Mucosa of rectum (tissue), 2 donors: ENCODE results near the gene SH3GL3.

Experiments
- H3K27ac ChIP-seq, 2 donors: one replicate each; pipeline ENCODE4 v1.7.0; 2013; ENCODE audit warnings: inconsistent platforms in 2 of 2, low read depth in 2 of 2, low read length in 2 of 2
- H3K27me3 ChIP-seq, 2 donors: one replicate each; pipeline ENCODE4 v1.7.0; 2013; ENCODE audit warnings: low read length in 2 of 2; ENCODE audit not compliant: control insufficient read depth in 2 of 2, insufficient read depth in 2 of 2
- H3K36me3 ChIP-seq, 2 donors: one replicate each; pipeline ENCODE4 v1.7.0; 2013; ENCODE audit warnings: low read length in 2 of 2; ENCODE audit not compliant: control insufficient read depth in 2 of 2, insufficient read depth in 2 of 2
- H3K4me1 ChIP-seq, 2 donors: one replicate each; pipeline ENCODE4 v1.7.0; 2013; ENCODE audit warnings: low read length in 2 of 2, mild to moderate bottlenecking in 1 of 2; ENCODE audit not compliant: control insufficient read depth in 2 of 2, insufficient read depth in 2 of 2
- H3K4me3 ChIP-seq, 2 donors: one replicate each; pipeline ENCODE4 v1.7.0; 2013; ENCODE audit warnings: low read length in 2 of 2
- H3K9ac ChIP-seq, 2 donors: one replicate each; pipeline ENCODE4 v1.7.0; 2013; ENCODE audit warnings: low read length in 2 of 2, low read depth in 1 of 2, mild to moderate bottlenecking in 1 of 2
- H3K9me3 ChIP-seq, 2 donors: one replicate each; pipeline ENCODE4 v1.7.0; 2013; ENCODE audit warnings: low read length in 2 of 2; ENCODE audit not compliant: control insufficient read depth in 2 of 2
- donor health status: healthy.
- donor health status: Normal muscosa, but diverticular disease.

The SH3GL3 gene

DNA sequence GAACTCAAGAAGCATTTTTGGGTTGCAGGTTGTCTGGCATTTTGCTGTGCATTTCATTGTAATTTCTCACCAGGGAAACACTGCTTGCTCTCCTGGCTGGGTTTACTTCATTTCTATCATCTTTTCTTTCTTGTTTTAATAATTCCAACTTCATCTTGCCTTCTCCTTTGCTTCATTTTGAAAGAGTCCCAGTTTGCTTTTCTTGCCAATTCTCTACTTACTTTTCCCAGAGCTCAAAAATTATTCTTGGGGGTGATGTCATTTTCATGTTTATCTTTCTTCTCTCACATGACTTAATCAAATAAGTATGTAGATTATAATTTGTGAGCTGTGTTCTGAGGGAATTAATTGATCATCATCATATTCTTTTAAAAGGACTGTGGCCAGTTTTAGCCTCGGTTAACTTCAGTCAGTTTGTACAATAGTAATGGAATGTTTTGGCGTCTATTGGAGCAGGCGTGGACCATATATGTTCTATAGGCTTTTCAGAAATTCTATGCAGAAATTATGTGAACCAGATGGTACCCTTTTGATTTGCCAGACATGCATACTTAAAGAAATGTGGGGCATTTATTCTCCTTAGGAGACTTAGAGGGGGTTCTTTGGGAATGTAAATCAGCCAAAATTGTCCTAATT is 30.1 kb downstream of the SH3GL3 start:
- Histone ChIP-seq H3K9ac (no peak overlapping the region), H3K9me3 (no peaks in the 10 kb centered on the region), H3K4me3 (no peak overlapping the region), H3K27me3 (no peaks in the 10 kb centered on the region), H3K4me1 (no peaks in the 10 kb centered on the region), H3K27ac (no peak overlapping the region), H3K36me3 (no peaks in the 10 kb centered on the region)

DNA sequence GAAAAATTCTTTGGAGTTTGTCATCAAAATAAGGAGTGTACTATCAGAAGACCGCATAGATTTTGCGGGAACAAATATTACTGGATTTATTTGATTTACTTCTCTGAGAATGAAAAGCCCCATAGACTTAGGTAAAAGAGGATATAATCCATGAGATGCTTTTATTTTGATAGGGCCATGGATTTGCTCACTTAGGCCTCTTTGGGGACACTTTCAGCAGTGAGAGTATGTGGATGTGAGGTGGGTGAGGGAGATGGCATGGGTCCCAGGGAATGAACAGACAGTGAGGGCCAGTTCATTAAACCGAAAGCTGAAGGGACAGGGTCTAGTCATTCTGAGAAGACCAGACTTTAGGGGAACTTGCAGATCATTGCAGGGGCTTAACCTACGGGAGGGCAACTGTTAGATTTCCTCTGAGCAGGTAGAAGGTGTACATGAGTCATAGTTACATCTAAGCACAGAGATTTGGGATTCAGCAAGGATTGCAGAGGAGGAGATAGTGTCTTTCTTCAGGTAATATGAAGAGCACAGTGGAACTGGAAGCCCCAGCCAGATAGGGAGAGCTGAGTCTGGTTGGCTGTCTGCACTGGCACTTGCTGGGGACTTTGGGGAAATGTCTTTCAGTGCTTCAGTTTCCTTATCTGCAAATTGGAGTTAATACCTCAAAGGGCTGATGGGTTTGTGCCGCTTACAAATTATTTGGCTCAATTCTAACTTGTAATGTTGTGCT is 30.8 kb downstream of the SH3GL3 start:
- Histone ChIP-seq H3K27ac (no peak overlapping the region), H3K4me3 (no peak overlapping the region), H3K27me3 (no peaks in the 10 kb centered on the region), H3K4me1 (no peaks in the 10 kb centered on the region), H3K9me3 (no peaks in the 10 kb centered on the region), H3K9ac (no peak overlapping the region), H3K36me3 (no peaks in the 10 kb centered on the region)

DNA sequence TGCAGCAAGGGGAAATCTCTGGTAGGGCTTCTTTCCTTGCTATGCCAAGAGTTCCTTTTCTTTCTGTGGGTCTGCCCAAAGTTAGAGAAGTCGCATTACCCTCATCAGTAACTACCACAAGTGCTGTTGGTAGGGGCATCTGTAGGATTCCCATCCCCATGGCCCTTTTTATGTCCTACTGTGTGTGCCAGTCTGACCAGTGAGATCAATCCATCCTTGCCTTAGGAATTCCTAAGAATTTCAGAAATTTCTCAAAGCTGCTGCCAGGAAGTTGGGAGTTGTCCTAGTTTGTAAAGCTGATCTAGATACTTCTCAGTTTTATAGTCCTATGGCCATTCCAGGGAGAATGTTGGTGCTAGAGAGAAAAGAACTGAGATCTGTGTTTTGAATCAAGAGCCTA is 36.5 kb downstream of the SH3GL3 start:
- H3K27me3 ChIP-seq: no peaks in the 10 kb centered on the region
- H3K36me3 ChIP-seq: no peaks in the 10 kb centered on the region
- H3K4me1 ChIP-seq: no peaks in the 10 kb centered on the region
- H3K27ac ChIP-seq: no peak overlapping the region
- no peaks in the 10 kb centered on the region for H3K9me3 ChIP-seq
- H3K4me3 ChIP-seq: no peak overlapping the region
- H3K9ac ChIP-seq: no peak overlapping the region

DNA sequence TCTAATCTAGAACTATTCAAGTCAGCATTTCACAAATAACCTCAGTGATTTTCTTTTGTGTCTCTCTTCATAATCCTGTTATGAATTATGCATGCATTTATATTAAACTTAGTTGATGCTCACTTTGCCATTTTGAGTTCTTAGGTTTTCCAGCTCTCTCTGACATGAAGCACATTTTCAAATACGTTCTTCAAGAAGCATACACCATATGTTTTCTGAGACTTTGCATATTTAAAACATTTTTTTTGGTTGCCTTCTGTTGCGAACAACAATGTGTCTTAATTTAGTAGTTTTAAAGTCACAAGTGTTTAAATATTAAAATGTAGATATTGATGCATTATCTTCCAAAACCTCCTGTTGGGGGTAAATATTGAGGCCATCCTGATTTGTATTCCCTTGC is 37.5 kb downstream of the SH3GL3 start:
- Histone ChIP-seq H3K27ac (no peak overlapping the region), H3K27me3 (no peaks in the 10 kb centered on the region), H3K4me3 (no peak overlapping the region), H3K36me3 (no peaks in the 10 kb centered on the region), H3K9me3 (no peaks in the 10 kb centered on the region), H3K9ac (no peak overlapping the region), H3K4me1 (no peaks in the 10 kb centered on the region)

DNA sequence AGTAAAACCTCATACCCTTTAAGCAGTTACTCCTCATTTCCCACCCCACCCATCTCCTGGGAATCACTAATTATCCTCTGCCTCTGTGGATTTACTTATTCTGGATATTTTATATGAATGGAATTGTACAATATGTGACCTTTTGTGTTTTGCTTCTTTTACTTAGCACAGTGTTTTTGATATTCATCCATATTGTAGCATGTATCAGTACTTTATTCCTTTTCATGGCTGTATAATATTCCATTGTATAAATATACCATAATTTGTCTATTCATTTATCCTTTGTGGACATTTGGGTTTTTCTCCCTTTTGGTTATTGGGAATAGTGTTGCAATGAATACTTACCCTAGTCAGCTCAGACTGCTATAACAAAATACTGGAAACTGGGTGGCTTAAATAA is 39.2 kb downstream of the SH3GL3 start:
- no peak overlapping the region for H3K27ac ChIP-seq
- no peak overlapping the region for H3K4me3 ChIP-seq
- no peaks in the 10 kb centered on the region for H3K9me3 ChIP-seq
- no peaks in the 10 kb centered on the region for H3K4me1 ChIP-seq
- H3K27me3 ChIP-seq: peaks cover 0 to 2% of the 10 kb centered on the region in 2 donors
- H3K9ac ChIP-seq: no peak overlapping the region
- H3K36me3 ChIP-seq: no peaks in the 10 kb centered on the region

DNA sequence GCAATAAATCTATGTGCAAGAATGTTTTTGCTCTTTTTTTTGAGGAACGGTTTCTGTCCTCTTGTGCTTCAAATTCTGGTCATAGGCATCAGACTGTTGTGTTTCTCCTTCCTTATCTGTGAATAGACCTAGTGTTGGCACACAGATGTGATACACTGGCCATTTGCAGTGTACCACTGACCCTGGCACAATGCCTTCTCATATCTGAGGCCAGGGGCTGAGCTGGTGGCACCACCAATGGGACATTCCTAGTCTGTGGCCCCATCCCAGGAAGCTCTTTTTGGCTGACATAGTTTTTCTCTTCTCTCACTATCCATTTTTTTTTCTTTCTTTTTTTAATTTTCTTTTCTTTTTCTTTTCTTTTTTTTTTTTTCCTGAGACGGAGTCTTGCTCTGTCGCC is 40.4 kb downstream of the SH3GL3 start:
- no peak overlapping the region for H3K4me3 ChIP-seq
- H3K36me3 ChIP-seq: no peaks in the 10 kb centered on the region
- no peaks in the 10 kb centered on the region for H3K4me1 ChIP-seq
- no peak overlapping the region for H3K9ac ChIP-seq
- H3K9me3 ChIP-seq: no peaks in the 10 kb centered on the region
- H3K27ac ChIP-seq: no peak overlapping the region
- H3K27me3 ChIP-seq: peaks cover 0 to 4% of the 10 kb centered on the region in 2 donors

DNA sequence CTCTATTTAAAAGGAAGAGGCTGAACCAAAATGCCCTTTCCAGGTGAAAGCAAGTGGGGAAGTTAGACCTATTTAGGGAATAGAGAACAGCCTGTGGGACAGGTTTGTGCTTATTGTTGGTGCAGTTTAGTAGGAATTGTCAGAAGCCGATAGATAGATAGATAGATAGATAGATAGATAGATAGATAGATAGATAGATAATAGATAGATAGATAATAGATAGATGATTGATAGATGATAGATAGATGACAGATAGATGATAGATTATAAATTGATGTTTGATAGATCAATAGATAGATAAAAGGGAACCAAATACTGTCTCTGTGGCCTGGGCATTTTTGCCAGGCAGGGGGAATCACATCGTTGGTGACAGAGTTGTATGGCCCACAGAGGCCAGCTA is 42.5 kb downstream of the SH3GL3 start:
- Histone ChIP-seq H3K36me3 (no peaks in the 10 kb centered on the region), H3K27ac (no peak overlapping the region), H3K27me3 (peaks cover 0 to 4% of the 10 kb centered on the region in 2 donors), H3K9ac (no peak overlapping the region), H3K4me1 (no peaks in the 10 kb centered on the region), H3K9me3 (no peaks in the 10 kb centered on the region), H3K4me3 (no peak overlapping the region)

DNA sequence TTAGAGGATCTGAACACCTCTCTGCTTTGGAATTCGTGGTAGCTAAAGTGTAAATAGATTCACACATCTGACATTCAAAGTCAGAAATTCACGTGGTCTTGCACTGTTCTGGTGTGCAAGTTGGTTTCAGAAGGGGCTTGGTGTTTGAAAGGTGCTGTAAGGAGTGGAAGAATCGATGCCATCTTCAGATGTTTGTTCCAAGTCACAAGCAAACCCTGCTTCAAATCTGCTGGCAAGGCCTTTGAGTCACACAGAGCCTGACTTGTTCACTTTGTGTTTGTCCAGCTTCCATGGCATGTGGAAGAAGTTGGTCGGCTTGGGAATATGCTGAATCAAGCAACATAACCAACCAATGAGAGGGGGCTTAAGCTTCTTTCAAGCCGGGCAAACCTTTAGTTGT is 44.3 kb downstream of the SH3GL3 start:
- Histone ChIP-seq H3K9me3 (no peaks in the 10 kb centered on the region), H3K4me1 (no peaks in the 10 kb centered on the region), H3K9ac (no peak overlapping the region), H3K27me3 (peaks cover 0 to 4% of the 10 kb centered on the region in 2 donors), H3K36me3 (no peaks in the 10 kb centered on the region), H3K27ac (no peak overlapping the region), H3K4me3 (no peak overlapping the region)

DNA sequence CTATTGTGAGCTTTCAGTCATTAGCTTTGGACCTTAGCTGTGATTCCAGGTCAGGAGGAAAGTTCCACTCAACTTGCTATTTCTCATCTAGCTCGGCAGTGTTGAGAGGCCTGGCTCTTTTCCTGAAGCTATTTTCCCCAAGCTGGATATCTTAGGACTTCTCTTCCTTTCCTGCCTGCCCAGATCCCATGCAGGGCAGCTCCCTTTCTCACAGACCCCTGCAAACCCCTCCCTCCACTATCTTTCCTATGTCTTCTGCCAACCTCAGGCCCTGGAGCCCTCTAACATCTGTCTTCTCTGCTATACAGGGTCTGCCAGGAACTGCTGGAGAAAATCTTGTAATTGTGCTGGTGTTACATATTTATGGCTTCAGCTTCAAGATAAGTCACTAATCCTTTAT is 49.6 kb downstream of the SH3GL3 start:
- Histone ChIP-seq H3K9ac (no peak overlapping the region), H3K27me3 (no peaks in the 10 kb centered on the region), H3K4me3 (no peak overlapping the region), H3K4me1 (no peaks in the 10 kb centered on the region), H3K9me3 (no peaks in the 10 kb centered on the region), H3K27ac (no peak overlapping the region), H3K36me3 (no peaks in the 10 kb centered on the region)

DNA sequence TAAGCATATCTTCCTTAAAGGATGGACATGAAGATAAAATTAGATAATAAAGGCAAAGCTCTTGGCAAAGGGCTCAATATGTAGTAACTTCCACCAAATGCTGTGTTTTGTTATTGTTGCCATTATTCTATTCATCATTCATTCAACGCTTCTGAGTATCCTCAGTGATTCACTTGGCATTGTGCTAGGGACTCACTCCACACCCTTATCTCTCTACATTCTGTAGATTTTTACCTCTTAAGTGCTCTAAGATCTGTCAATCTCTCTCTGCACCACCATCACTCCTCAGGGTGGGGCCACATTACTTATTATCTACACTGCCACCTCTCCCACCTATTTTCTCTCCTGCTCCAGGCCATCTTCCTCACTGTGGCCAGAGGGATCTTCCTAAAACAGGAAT is 51.2 kb downstream of the SH3GL3 start:
- Histone ChIP-seq H3K27me3 (no peaks in the 10 kb centered on the region), H3K27ac (no peak overlapping the region), H3K4me1 (no peaks in the 10 kb centered on the region), H3K4me3 (no peak overlapping the region), H3K9ac (no peak overlapping the region), H3K9me3 (no peaks in the 10 kb centered on the region), H3K36me3 (no peaks in the 10 kb centered on the region)
